ENCODE data around the gene AFF3. TPM values are rescaled to one million over a fixed set of nuclear protein-coding genes. Genes with fewer than 3 reads are reported as not detected.

The AFF3 gene
- total and polyA plus RNA-seq, 4 donors = 4.2 to 90.9 (median 14.6) TPM

- no peaks in the 10 kb centered on the region for H3K27me3 ChIP-seq (ENCODE audit: control insufficient read depth in 3 of 3, insufficient read depth in 3 of 3, low read length in 2 of 3)
- no peak overlapping the region for H3K27ac ChIP-seq (ENCODE audit: low read depth in 1 of 2, low read length in 1 of 2)
- H3K9ac ChIP-seq (ENCODE audit: insufficient read depth in 1 of 2, low read length in 2 of 2) = no peak overlapping the region
- no peak overlapping the region for H3K4me3 ChIP-seq
- WGBS, 2 donors = 91 to 94% methylated on average over 6 of the region's 6 CpGs
- DNase-seq (no peak), ATAC-seq (ENCODE audit: insufficient read depth, low FRiP score) (no peak)
- H3K9me3 ChIP-seq (ENCODE audit: control insufficient read depth in 4 of 4, insufficient read depth in 3 of 4, low read length in 3 of 4) = no peaks in the 10 kb centered on the region
- peaks cover 0 to 16% (median 1%) of the 10 kb centered on the region in 5 donors for H3K4me1 ChIP-seq (ENCODE audit: control insufficient read depth in 5 of 5, insufficient read depth in 5 of 5, low read length in 5 of 5)
- TF ChIP-seq, protein P1, sequence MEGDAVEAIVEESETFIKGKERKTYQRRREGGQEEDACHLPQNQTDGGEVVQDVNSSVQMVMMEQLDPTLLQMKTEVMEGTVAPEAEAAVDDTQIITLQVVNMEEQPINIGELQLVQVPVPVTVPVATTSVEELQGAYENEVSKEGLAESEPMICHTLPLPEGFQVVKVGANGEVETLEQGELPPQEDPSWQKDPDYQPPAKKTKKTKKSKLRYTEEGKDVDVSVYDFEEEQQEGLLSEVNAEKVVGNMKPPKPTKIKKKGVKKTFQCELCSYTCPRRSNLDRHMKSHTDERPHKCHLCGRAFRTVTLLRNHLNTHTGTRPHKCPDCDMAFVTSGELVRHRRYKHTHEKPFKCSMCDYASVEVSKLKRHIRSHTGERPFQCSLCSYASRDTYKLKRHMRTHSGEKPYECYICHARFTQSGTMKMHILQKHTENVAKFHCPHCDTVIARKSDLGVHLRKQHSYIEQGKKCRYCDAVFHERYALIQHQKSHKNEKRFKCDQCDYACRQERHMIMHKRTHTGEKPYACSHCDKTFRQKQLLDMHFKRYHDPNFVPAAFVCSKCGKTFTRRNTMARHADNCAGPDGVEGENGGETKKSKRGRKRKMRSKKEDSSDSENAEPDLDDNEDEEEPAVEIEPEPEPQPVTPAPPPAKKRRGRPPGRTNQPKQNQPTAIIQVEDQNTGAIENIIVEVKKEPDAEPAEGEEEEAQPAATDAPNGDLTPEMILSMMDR (IDR thresholded peaks at IDR 0.05; ENCODE audit: control extremely low read depth, extremely low read depth) = no peak
- H3K36me3 ChIP-seq (ENCODE audit: control insufficient read depth in 4 of 4, insufficient read depth in 4 of 4, low read length in 4 of 4) = no peaks in the 10 kb centered on the region
Measured at GRCh38 chr2:100038011-100038410, 104.4 kb downstream of the AFF3 start.

DNA sequence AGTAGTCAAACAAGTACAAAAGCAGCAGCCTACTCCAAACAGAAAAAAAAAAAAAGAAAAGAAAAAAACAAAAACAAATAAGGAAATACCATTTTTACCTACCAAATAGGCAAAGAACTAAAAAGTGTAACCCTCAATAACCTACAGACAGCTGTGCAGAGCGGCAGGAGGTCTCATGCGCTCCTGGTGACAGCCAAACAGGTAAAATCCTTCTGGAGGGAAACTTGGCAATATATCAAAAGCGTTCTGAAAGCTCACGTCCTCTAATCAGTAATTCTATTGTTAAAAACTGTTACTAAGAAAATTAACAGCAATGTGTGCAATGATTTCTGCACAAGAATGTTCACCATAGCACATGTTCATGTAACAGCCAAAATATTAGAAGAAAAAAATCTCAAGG lies 105.6 kb downstream of the AFF3 start:
- ATAC-seq (ENCODE audit: insufficient read depth, low FRiP score) = no peak
- Histone ChIP-seq H3K4me3 (no peak overlapping the region), H3K9ac (ENCODE audit: insufficient read depth in 1 of 2, low read length in 2 of 2) (no peak overlapping the region), H3K4me1 (ENCODE audit: control insufficient read depth in 5 of 5, insufficient read depth in 5 of 5, low read length in 5 of 5) (peaks cover 0 to 9% (median 1%) of the 10 kb centered on the region in 5 donors), H3K36me3 (ENCODE audit: control insufficient read depth in 4 of 4, insufficient read depth in 4 of 4, low read length in 4 of 4) (no peaks in the 10 kb centered on the region), H3K9me3 (ENCODE audit: control insufficient read depth in 4 of 4, insufficient read depth in 3 of 4, low read length in 3 of 4) (no peaks in the 10 kb centered on the region), H3K27ac (ENCODE audit: low read depth in 1 of 2, low read length in 1 of 2) (no peak overlapping the region), H3K27me3 (ENCODE audit: control insufficient read depth in 3 of 3, insufficient read depth in 3 of 3, low read length in 2 of 3) (no peaks in the 10 kb centered on the region)
- peak in 1 of 3 donors; percentile 38 for DNase-seq
- TF ChIP-seq, protein P1 (IDR thresholded peaks at IDR 0.05; ENCODE audit: control extremely low read depth, extremely low read depth) = no peak
- WGBS, 2 donors = 69 to 77% methylated on average over 4 of the region's 4 CpGs

- TF ChIP-seq, protein P1 (IDR thresholded peaks at IDR 0.05; ENCODE audit: control extremely low read depth, extremely low read depth) = no peak
- Histone ChIP-seq H3K36me3 (ENCODE audit: control insufficient read depth in 4 of 4, insufficient read depth in 4 of 4, low read length in 4 of 4) (no peaks in the 10 kb centered on the region), H3K27me3 (ENCODE audit: control insufficient read depth in 3 of 3, insufficient read depth in 3 of 3, low read length in 2 of 3) (no peaks in the 10 kb centered on the region), H3K4me1 (ENCODE audit: control insufficient read depth in 5 of 5, insufficient read depth in 5 of 5, low read length in 5 of 5) (peaks cover 0 to 6% (median 1%) of the 10 kb centered on the region in 5 donors), H3K4me3 (no peak overlapping the region), H3K9ac (ENCODE audit: insufficient read depth in 1 of 2, low read length in 2 of 2) (no peak overlapping the region), H3K9me3 (ENCODE audit: control insufficient read depth in 4 of 4, insufficient read depth in 3 of 4, low read length in 3 of 4) (no peaks in the 10 kb centered on the region), H3K27ac (ENCODE audit: low read depth in 1 of 2, low read length in 1 of 2) (no peak overlapping the region)
- DNase-seq = no peak
- WGBS, 2 donors = 92 to 93% methylated on average over 2 of the region's 2 CpGs
- no peak for ATAC-seq (ENCODE audit: insufficient read depth, low FRiP score)
Measured at GRCh38 chr2:100036026-100036425, 106.4 kb downstream of the AFF3 start.

DNA sequence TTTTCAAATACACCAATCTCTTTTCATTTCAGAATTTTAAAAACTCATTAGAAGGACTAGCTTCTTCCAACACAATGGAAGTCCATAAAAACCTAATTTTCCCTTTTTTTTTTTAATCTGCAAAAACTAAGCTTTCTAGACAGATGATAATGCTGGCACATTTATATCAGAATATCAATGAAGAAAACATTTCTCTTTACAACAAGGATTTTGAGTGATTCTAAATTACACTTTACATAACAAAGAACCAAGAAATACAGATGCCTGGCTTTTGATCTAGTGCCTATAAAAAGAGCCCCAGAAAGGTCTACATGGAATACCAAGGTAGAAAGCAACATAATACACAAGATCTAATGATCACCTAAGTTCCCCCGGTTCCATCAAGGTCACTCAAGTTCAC lies 108.0 kb downstream of the AFF3 start:
- TF ChIP-seq, protein P1 (IDR thresholded peaks at IDR 0.05; ENCODE audit: control extremely low read depth, extremely low read depth) = no peak
- no peaks in the 10 kb centered on the region for H3K9me3 ChIP-seq (ENCODE audit: control insufficient read depth in 4 of 4, insufficient read depth in 3 of 4, low read length in 3 of 4)
- no peak for DNase-seq
- H3K4me3 ChIP-seq = no peak overlapping the region
- H3K27me3 ChIP-seq (ENCODE audit: control insufficient read depth in 3 of 3, insufficient read depth in 3 of 3, low read length in 2 of 3) = no peaks in the 10 kb centered on the region
- WGBS, 2 donors = 86 to 100% methylated on average over 1 of the region's 1 CpG
- peaks cover 0 to 6% (median 1%) of the 10 kb centered on the region in 5 donors for H3K4me1 ChIP-seq (ENCODE audit: control insufficient read depth in 5 of 5, insufficient read depth in 5 of 5, low read length in 5 of 5)
- H3K27ac ChIP-seq (ENCODE audit: low read depth in 1 of 2, low read length in 1 of 2) = no peak overlapping the region
- H3K9ac ChIP-seq (ENCODE audit: insufficient read depth in 1 of 2, low read length in 2 of 2) = no peak overlapping the region
- no peak for ATAC-seq (ENCODE audit: insufficient read depth, low FRiP score)
- H3K36me3 ChIP-seq (ENCODE audit: control insufficient read depth in 4 of 4, insufficient read depth in 4 of 4, low read length in 4 of 4) = no peaks in the 10 kb centered on the region

Measured in lung (tissue), 12 donors.